ENCODE data around the gene RAC3. TPM values are rescaled to one million over a fixed set of nuclear protein-coding genes. Genes with fewer than 3 reads are reported as not detected.
"Not testable (repeated sequence)": the region's sequence is repeated elsewhere in the genome, so short reads cannot be mapped to it uniquely, and the experiment has no call there.

Gene RAC3
- total RNA-seq, 1 experiment from 2014 or later, result not detected

DNA sequence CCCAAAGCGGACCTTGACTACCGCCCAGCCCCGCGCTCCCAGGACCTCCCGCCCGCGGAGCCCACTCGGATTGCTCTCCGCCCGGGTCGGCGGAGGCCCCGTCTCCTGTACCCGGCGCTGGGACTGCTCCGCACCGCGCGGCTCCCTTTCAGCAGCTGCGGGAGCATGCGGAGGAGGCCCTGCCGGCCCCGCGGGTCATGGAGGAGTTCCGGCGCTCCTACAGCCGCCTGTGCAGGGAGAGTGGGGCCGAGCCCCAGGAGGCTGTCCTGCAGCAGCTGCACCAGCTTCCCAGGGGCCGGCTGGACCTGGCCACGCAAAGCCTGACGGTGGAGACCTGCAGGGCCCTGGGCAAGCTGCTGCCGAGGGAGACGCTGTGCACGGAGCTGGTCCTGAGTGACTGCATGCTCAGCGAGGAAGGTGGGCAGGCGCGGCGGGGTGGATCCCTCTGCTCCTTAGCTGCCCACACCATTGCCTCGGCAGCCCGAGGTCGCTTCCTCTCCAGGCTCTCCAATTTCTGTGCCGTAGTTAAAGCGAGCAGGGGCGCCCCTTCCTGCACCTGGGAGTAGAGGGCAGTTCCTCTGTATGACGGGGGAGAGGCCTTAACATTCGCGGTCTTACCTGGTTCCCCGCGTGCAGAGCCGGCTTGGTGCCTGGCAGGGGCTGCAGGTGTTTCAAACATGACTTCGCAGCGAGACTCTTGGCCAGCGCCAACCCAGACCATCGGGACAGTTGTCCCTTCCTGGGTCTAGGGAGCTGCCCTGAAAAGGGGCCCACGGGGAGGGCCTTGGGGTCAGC, 7.8 kb upstream of the RAC3 start:
- DNase-seq (ENCODE audit: low spot score), result no peak

DNA sequence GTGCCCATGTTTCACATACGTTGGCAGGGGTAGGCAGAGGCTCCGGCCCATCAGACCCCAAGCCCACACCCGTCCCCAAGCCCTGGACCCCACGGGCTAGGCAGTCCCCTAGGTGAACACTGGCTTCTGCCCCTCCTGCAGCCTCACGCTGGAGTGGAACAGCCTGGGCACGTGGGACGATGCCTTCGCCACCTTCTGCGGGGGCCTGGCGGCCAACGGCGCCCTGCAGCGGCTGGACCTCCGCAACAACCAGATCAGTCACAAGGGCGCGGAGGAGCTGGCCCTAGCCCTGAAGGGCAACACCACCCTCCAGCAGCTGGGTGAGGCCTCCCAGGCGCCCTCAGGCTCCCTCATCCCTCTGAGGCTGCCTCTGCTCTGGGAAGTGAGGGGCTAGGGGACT, 6.6 kb upstream of the RAC3 start:
- DNase-seq (ENCODE audit: low spot score), result no peak

DNA sequence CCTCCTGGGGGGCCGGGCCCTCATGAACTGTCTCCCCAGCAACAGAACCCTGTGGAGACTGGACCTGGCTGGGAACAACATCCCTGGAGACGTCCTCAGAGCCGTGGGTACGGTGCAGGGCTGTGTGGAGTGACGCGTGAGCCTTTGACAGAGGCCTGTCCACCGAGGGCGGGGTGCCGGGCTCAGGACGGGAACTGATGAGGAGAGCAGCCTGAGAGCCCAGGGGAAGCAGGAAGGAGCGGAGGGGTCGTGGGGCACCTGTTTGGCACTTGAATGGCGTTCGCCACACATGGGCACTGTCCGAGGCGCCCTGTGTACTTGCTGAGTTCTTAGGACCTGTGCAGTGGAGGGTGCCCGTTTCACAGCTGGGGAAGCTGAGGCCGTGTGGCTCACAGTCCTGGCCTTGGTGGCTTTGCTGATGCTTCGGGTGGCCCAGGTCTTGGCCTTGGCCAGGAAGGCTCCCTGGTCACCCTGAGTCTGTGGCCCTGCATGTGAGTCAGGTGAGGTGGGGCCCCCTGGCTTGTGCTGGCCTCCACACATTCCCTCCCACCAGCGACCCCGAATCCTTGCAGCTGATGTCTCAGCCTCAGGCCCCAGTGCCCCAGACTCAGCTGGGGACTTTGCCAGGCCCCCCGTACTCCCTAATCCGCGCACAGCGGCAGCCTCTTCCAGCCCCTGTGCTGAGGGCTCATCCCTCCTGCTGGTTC, 5.9 kb upstream of the RAC3 start:
- no peak for DNase-seq (ENCODE audit: low spot score)

DNA sequence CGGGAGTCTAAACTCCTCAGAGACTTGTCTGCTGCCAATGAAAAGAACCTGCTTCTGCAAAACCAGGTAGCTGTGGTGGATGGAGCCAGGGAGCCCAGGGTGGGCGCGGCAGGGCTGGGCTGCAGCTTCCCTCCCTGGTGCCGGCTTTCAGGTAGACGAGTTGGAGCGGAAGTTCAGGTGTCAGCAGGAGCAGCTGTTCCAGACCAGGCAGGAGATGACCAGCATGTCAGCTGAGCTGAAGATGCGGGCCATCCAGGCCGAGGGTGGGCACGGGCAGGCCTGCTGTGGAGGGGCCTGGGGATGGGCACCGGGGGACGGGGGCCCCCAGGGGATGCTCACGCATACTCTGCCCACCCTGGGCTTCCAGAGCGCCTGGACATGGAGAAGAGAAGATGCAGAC, 3.2 kb upstream of the RAC3 start:
- no peak for DNase-seq (ENCODE audit: low spot score)

DNA sequence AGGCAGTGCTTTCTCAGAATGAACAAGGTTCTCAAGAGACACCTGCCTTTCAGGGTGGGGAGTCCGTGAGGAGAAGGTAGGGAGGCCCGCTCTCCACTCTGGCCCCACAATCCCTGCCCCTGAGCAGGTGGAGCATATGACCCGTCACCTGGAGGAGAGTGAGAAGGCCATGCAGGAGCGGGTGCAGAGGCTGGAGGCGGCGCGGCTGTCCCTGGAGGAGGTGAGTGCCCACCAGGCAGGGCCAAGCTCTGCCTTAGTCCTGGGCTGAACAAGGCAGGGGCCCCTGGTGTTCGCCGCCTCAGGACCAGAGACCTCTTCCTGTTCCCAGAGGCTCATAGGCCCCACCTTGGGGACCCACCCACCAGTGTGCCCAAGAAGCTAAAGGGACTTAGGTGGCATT, 2.5 kb upstream of the RAC3 start:
- DNase-seq (ENCODE audit: low spot score), result no peak

DNA sequence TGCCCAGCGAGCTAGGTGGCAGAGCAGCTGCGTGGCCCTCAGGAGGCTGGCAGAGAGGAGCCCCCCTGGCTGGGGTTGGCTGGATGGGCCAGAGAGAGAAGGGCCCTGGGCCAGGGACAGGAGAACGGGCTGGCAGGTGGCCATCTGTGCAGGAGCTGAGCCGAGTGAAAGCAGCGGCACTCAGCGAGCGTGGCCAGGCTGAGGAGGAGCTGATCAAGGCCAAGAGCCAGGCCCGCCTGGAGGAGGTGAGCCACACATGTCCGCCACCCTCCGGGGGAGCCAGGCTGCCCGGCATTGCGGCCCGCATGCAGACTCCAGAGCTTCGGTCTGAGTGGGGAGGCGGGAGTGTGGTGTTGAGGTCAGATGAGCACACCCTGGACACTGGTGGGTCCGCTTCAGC, 2.1 kb upstream of the RAC3 start:
- no peak for DNase-seq (ENCODE audit: low spot score)

DNA sequence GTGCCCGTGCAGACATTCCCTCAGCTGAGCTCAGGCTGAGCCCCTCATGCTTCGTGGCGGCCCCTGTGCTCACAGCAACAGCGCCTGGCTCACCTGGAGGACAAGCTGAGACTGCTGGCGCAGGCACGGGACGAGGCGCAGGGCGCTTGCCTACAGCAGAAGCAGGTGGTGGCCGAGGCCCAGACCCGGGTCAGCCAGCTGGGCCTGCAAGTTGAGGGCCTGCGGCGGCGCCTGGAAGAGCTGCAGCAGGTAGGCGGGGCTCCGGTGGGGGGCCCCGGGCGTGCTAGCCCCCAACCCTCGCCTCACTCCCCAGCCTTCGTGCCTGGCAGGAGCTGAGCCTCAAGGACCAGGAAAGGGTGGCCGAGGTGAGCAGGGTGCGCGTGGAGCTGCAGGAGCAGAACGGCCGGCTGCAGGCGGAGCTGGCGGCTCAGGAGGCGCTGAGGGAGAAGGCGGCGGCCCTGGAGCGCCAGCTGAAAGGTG, 1.4 kb upstream of the RAC3 start:
- DNase-seq (ENCODE audit: low spot score), result no peak

DNA sequence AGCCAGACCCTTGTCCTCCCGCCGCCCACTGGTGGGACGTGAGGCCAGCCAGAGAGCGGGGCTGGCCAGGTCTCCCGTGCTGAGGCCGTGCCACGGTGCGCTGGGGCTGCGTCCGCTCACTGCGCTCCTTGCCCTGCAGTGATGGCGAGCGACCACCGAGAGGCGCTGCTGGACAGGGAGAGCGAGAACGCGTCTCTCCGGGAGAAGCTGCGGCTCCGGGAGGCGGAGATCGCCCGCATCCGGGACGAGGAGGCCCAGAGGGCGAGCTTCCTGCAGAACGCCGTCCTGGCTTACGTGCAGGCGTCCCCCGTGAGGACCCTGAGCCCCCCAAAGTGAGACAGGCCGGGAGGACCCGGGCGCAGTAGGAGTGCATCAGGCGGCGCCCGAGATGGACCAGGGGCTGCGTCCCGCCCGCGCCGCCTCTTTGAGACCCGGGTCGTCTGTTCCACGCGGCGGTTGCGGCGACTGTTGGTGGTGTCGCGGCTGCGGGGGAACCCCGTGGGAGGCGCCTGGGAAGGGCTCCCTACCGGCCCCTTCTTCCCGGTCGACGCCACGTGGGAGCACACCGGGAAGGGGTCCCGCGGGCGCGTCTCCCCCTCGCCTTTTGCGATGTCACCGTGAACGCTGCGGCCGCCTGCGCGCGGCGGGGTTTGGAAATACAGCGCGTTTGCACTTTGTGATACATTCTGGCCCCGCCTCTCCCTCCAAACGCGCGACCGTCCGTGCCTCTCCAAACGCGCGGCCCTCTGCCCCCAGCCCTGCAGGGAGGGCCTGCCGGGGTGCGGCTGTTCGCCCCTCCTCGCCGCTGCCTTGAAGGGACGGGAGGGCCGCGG, 792 bp upstream of the RAC3 start:
- no peak for DNase-seq (ENCODE audit: low spot score)

DNA sequence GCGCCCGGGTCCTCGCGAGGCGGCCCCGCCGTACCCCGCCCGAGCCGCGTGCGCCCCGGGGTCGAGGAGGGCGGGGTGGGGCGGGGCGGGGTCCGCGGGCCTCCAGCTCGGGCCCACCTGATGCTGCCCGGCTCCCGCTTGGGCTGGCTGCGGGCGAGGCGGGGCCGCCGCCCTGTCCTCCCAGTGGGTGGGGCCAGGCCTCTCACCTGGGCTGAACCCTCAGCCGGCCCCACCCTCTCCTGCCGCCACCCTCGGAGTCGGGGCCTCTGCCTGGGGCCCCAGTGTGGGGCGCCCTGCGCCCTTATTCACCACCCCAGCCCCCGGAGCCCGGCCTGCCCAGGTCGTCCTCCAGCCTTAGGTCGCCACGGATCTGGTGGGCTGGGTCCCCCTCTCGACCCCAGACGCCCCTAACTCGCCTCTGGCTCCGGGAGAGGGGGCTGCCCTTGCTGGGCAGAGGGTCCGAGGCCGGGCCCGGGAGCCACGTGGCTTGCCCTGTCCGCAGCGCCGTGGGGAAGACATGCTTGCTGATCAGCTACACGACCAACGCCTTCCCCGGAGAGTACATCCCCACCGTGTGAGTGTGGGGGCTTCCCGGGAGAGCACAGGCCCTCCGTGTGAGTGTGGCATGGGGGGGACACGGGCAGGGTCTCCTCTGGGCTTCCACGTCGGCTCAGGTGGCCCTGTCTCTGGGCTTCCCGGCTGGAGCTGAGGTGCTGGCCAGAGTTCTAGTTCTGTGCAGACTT, 578 bp downstream of the RAC3 start:
- no peak for DNase-seq (ENCODE audit: low spot score)

DNA sequence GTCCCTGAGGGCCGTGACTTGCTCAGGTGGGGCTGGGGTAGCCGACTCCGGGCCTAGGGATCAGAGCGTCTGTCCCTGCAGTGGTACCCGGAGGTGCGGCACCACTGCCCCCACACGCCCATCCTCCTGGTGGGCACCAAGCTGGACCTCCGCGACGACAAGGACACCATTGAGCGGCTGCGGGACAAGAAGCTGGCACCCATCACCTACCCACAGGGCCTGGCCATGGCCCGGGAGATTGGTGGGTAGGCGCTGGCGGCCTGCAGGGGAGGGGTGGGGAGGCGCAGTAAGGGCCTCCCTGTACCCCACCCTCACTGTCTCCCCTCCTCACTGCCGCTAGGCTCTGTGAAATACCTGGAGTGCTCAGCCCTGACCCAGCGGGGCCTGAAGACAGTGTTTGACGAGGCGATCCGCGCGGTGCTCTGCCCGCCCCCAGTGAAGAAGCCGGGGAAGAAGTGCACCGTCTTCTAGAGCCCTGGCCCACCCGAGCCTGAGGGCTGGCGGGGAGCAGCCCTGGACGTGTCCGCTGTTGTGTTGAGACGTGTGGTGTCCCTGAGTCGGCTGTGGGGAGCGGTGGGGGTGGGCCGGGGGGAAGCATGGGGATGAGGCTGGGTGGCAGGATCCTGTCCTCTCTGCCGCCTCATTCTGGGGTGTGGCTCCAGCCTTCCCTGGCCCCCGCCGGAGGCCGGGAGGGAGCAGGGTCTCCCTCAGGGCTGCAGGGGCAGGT, 2.0 kb downstream of the RAC3 start:
- DNase-seq (ENCODE audit: low spot score), result no peak

DNA sequence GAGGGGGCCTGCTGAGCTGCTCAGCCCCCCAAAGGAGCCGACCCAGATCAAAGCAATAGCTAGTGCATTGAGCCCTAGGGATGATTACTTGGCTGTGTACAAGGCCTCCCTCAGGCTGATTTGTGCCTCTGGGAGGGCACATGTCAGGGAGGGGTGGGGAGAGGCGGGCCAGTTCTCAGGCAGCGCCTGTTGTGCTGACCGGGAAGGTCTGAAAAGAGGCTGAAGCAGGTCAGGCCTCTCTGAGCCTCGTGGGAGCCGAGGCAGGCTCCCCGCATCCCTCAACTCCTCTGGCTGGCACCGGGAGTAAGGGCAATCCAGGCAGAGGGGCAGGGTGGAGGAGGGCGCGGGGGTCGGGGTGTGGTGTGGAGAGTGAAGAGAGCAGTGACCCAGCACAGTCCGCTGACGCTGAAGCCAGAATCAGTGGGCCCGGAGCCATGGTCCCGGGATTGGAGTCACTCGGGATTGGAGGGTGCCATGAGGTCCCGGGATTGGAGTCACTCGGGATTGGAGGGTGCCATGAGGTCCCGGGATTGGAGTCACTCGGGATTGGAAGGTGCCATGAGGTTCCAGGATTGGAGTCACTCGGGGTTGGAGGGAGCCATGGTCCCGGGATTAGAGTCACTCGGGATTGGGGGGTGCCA, 3.0 kb downstream of the RAC3 start:
- no peak for DNase-seq (ENCODE audit: low spot score)

DNA sequence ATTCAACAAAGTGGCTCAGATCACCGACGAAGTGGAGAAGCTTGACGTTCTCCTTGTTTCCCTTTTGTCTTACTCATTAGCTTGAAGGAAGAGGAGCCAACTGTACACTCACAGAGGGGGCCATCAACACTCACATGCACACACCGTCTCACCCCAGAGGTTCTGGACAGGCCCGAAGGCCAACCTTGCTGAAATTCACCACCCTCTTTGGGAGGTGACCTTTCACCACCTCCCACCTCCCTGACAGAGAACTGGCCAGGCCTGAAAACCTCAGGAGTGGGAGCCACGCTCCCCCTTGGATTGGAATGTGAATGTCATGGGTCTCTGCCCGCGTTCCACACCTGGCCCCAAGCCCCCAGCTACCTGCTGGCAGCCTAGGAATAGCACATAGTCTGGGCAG, 4.0 kb downstream of the RAC3 start:
- no peak for DNase-seq (ENCODE audit: low spot score)

DNA sequence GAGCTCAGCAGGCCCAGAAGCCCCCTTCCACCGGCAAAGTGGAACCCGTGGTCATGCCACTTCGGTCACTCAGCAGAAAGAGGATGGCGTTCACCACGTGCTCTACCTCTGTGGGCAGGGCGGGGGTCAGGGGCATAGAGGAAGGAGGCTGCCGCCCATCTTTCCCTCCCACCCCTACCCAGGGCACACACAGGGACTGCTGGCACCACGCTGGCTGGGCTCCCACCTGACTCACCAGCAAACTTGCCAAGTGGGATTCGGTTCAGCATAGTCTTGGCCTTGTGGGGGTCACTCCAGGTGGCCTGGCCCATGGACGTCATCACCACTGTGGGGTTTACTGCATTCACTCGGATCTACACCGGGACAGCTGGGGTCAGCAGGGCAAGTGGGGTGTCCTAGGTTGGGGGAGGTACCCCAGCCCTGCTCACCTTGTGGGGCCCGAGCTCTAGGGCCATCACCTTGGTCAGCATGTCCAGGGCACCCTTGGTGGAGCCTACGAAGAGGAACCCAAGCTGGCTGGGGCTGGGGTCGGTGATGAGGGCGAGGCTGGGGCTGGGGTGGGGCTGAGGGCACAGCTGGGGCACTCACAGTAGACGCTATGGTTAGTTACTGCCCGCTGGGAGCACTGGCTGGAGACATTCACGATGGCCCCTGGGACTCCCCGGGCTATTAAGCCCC, 4.6 kb downstream of the RAC3 start:
- DNase-seq (ENCODE audit: low spot score), result no peak

DNA sequence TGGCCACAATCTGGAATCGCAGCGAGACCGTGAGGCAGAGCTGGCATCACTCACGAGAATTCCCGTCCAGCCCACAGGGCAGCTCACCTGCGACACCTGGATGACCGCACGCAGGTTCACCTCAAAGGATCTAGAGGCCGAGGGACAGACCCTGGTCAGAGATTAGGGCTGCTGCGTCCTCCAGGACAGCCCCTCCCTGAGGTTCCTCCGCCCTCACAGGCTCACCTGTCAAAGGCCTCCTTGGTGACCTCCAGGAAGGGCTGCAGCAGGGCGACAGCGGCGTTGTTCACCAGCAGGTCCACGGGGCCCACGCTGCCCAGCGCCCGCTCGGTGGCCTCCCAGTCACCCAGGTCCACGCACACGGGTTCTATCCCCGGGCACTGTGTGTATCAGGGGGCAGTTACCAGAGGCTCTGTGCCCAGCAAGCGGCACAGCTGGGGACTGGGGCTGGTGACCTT, 5.2 kb downstream of the RAC3 start:
- DNase-seq (ENCODE audit: low spot score), result no peak

DNA sequence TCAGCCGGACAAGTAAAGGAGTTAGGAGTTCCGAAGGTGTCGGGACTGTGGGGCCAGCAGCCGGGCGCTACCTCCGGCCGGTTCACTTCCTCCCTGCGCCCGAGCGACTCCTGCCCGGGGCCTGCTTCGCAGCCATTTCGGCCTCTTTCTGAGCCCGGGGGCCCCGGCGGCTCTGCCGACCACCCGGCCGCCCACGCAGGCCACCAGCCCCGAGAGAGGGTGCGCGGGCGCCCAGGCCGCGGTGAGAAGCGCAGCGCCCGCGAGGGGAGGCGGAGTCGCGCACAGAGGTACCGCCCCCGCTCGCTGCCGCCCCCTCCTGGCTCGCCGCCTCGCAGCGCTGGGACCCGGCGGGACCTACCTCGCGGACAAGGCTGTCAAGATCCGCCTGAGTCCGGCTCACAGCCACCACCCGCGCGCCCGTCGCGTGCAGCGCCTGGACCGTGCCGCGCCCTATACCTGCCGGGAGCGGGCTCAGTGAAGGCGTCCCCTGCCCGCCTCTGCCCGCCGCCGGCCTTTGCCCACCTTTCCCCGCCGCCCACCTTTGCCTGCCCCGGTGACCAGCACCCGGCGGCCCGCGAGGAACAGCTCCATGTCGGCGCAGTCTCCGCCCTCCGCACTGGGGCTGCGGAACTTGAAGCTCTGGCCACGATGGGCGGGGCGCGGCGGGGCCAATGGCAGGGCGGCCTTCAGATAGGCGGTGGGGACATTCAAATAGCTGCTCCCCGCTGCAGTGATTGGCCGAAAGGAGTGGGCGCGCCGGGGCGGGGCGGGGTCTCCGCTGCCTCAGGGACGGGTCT, 5.8 kb downstream of the RAC3 start, which contains the start of gene DCXR:
TSS of gene DCXR (minus strand) at position 606 of the 797 bp plus-strand sequence. CDS start at position 591, 15 bp downstream.
- DNase-seq (ENCODE audit: low spot score), result peak; percentile 93

DNA sequence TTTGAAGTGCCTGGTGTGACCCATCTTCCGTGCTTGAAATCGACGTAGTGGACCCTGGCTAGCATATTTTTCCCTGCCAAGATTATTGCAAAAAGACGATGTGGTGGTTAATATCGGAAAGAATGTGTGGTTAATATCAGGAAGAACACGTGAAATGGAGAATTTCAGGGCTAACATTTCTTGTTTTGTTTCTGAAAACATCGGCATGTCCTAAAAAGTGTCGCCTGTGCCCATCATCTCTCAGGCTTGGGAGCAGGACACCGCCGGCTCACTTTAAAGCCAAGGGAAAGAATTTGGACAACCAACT, 6.4 kb downstream of the RAC3 start:
- DNase-seq (ENCODE audit: low spot score), result no peak

DNA sequence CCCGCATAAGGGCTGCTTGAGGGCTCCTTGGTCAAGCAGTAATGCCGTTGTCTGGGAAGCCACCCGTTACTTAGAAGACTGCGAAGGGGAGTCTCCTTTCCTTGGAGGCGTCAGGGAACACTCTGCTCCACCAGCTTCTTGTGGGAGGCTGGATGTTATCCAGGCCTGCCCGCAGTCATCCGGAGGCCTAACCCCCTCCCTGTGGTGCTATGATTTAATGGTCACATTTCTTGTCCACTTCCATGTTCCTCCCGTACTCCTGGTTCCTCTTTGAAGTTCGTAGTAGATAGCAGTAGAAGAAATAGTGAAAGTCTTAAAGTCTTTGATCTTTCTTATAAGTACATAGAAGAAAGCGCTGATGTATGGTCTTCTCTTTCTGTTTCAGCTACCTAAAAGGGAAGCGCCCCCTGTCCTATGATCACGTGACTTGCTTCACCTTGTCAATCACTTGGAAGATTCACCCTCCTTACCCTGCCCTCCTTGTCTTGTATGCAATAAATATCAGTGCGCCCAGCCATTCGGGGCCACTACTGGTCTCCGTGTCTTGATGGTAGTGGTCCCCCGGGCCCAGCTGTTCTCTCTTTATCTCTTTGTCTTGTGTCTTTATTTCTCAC, 7.4 kb downstream of the RAC3 start:
- not testable (repeated sequence) for DNase-seq (ENCODE audit: low spot score)

DNA sequence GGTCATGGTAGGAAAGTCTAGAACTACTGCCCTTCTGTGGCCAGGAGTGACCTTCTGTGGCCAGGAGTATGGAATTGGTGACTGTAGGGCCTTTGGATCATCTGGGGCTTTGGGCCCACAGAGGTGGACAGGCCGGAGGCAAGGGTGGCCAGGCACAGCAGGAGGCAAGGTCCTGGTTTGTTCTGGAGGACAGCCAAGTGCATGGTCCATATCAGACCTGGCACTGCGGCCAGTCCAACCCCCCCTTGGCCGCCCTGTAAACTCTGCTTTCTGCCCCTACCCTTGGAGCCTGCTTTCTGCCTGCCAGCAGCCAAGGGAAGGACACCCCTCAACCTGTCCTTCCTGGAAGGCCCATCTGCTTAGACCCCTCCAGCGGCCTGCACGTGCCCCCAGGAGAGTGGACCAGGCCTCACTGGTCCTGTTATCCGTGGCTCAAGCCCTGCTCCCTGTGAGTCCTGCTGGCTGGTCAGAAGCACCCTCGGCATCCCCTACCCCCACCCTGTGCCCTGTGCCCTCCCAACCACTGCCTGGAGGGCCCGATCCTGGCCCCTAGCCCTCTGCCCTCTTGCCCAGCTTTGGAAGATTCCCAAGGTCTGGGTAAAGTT, 8.3 kb downstream of the RAC3 start:
- no peak for DNase-seq (ENCODE audit: low spot score)
